GM18861 (cell line): ENCODE data around the gene TFDP1.
"Not testable (repeated sequence)": the region's sequence is repeated elsewhere in the genome, so short reads cannot be mapped to it uniquely, and the experiment has no call there.

Experiments
- ATAC-seq: cut with Tn5 transposase; IDR thresholded peaks from one replicate; pipeline ENCODE4 v1.9.1; 2021; ENCODE audit not compliant: unreplicated experiment

Gene TFDP1

DNA sequence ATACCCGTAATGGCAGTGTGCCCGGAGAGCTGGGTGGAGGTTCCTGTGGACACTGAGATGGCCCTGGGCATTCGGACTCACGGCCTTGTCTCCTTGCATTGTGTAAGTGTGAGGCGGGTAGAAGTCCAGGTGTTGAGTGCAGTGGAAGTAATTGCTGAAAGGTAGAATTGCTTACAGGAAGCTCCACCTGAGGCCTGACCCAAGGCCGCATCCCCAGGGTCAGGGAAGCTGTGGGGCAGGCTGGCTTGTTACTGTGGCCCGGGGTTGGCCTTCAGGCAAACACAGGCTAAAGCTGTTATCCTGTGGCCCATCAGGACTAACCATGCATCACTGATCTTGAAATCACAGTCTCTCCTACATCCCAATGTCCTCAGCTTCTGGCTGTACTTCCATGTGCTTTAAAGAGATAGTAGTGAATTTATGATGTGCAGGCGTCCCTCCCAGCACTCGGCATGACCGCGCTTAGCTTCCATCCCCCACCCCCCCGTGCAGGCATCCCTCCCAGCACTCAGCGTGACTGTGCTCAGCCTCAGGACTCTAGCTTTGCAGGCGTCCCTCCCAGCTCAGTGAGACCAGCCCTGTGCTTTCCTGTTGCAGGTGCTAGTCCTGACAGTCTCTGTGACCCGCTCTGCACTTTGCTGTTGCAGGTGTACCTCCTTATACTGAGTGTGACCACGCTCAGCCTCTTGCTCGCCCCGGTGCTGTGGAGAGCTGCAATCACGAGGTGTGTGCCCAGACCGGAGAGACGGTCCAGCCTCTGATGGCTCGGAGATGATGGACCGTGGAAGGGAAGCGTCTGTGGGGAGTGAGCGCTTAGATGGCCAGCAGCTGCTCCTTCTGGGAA is 35.6 kb upstream of the TFDP1 start:
- ATAC-seq: no peak

DNA sequence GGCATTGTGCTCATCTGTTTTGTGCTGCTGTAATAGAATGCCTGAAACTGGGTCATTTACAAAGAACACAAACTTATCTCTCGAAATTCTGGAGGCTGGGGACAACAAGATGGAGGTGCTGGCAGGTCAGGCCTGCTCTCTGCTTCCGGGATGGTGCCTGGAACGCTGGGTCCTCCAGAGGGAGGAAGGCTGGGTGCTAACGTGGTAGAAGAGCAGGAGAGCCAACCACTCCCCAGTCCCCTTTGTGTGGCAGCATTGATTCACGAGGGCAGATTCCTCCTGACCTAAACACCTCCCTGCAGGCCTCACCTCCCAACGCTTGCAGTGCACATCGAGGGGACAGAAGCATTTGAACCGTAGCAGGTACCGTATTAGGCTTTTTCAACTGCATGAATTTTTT is 34.1 kb upstream of the TFDP1 start:
- ATAC-seq: no peak

DNA sequence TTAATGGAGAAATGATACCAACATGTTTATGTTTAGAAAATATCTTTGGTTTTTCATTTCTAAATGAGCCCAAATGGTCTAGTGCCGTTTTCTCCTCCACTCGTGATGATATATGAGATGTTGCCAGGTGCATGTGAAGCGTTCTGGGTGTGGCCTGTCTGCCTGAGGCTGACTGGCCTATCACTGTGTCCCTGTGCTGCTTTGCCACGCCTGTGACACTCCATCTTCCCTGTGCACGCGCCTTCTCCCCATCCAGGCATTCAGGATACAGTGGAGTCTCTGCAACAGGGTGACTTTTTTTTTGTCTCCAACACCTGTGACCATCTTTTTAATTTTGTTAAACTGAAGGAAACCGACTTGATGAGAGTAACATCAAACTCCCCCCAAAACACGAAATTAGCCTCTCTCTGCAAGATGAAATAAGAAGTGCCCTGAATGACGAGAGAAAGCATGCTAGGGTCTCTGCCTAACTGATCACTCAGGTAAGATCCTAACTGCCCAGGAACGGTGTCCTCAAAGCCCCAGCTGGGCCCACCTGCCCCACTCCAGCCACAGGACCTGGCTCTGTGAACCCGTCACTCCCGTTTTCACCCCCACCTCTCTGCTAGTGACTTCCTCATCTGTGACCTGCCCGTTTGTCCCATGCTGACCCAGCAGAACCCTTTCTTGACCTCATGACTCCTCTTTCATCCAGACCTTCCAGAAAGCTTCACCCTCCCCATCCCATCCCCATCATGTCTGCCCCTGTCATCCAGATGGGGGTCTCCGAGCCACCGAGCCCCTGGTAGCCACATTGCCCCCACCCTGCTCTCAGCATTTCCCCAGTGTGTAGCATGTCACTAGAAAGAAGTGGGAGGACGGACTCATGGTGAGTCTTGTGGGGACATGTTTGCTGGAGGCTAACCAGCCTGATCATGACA is 33.2 kb upstream of the TFDP1 start:
- no peak for ATAC-seq

DNA sequence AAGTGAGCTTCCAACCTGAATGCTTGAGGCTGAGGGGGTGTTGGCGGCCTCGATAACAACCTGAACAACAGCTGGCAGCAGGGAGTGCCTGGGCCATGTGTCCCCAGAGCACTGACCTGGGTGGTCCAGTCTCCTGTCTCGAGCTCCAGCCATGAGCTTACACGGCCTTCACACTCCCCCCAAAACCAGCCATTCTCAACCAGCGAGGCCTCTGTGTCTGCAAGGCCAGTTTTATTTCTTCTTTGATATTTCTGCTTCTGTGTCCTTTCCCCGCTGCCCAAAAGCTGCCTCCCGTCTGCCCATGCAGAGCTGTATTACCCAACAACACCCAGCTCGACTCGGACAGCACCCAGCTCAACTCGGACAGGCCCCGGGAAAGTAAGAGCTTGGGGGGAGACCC is 32.5 kb upstream of the TFDP1 start:
- ATAC-seq: no peak

DNA sequence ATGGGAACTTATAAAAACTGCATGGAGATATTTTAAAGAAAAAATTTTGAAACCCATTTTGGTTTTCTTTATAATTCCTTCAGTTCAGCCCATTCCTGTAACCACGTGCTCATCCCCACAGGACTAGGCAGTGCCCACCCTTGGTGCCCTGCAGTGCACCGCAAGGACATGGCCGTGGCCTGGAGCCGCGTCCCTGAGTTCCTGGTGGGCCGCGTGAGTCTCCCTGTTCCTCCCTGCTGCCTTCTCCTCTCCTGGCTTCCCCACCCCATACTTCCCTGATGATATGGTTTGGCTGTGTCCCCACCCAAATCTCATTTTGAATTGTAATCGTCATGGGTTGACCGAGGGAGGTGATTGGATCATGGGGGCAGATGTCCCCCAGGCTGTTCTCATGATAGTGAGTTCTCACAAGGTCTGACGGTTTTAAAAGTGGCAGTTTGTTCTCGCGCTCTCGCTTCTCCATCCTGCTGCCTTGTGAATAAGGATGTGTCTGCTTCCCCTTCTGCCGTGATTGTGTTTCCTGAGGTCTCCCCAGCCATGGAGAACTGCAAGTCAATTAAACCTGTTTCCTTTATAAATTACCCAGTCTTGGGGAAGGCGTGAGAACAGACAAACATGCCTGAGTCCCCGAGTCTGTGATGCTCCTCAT is 31.6 kb upstream of the TFDP1 start:
- no peak for ATAC-seq

DNA sequence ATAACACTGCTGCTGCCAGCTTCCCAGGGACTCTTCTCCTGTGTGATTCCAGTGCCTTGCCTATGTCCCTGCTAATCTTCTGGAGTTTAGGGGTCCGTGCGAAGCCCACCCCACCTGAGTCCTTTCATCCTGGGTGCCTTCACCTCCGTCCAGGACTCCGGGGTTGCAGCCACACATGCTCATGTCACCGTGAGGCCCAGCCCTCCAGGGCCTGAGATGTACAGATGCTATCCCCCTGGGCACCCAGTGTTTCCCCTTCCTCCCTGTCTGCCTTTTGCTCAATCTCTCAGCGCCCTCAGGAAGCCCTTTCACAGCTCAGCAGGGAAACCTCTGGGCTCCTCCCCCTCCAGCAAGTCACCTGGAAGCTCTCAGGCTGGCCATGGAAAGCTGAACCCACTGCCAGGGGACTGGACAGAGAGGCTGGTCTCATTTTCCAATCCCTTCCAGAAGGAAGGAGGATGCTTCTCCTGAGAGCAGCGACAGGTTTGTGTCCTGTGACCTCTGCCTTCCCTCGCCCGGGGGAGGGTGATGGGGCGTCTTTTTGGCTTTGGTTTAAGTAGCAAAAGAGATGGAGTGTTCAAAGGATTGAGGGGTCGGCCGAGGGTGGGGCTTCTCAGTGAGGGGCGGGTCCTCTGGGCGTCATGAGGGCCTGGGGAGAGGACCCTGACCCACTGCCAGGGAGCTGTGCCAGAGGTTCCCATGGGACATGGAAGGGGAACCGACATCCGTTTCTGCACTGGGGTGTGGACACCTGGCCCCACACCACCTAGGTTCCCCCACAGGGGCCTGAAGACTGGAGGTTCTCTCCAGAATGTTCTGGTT is 30.8 kb upstream of the TFDP1 start:
- ATAC-seq: no peak

DNA sequence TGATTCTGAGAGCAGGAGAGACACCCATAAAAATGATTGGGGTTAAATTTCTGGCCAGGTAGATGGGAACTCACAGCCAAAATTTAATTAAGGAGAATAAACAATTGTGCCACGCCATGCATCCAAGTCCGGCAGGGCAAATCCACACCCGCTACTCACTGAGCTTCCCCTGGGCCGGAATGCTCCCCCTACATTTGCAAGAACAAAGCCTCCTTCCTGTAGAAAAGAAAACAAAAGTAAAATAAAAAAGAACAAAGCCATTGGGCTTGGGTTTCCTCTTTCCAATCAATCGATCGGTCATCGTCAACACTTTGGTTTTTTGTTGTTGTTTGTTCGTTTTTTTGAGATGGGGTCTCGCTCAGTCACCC is 30.2 kb upstream of the TFDP1 start:
- no peak for ATAC-seq

DNA sequence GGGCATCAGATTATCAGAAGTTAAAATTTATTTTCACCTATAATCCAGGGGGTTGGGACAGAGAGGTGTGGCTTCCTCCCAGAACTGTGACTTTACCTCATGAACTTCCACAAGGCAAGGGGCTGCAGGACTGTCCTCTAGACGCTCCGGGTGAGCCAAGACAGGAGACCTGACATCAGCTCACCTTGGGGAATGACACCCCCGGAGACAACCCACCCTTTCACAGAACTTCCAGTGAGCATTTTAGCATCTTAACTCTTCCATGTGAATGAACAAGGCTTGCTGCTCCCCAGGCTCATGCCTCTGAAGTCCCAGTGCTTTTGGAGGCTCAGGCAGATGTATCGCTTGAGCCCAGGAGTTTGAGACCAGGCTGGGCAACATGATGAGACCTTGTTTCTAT is 29.4 kb upstream of the TFDP1 start:
- ATAC-seq: no peak

DNA sequence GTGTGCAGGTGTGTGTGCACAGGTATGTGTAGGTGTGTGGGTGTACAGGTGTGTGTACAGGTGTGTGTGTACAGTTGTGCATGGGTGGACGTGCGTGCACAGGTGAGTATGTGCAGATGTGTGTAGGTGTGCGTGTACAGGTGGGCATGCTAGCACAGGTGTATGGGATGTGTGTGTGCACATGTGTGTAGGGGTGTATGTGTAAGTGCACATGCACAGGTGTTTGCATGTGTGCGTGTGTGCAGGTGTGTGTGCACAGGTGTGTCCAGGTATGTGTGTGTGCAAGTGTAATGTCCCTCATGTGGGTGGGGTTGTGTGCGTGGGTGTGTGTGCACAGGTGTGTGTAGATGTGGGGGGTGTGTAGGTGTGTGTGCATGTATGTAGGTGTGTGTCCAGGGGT is 27.5 kb upstream of the TFDP1 start:
- no peak for ATAC-seq

DNA sequence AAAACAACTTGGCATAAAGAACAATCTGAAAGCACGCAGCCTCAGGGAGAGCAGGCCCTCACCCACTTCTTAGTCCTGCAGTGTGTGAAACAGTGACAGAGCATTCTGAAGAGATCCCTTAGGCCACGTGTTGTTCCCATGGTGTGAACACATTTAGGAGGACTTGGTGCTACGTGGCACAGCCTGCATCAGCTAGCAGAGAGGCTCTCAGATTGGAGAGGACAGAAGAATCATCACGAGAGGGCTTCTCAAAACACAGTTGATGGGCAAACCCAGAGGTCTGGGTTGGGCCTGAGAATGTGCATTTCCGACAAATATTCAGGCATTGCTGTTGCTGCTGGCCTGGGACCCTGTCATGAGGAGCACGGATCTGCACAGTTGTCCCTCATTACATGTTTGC is 26.1 kb upstream of the TFDP1 start:
- no peak for ATAC-seq

DNA sequence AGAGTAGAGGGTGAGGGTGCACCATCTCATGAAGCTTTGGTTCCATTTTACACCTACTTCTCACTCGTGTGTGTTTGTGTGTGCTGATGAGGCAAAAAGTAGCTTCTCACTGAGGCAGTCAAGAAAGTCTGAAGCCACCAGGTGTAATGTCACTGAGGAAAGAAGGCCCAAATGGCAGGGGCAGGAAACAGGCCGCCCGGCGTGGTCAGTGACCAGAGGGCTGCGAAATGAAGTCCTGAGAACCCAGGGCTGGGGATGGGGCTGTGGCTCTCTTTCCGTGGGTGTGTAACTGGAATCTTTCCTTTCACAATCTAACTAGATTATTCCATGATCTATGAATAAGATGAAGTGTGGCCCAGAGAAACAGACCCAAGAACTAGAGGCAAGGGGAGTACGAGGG is 25.5 kb upstream of the TFDP1 start:
- no peak for ATAC-seq

DNA sequence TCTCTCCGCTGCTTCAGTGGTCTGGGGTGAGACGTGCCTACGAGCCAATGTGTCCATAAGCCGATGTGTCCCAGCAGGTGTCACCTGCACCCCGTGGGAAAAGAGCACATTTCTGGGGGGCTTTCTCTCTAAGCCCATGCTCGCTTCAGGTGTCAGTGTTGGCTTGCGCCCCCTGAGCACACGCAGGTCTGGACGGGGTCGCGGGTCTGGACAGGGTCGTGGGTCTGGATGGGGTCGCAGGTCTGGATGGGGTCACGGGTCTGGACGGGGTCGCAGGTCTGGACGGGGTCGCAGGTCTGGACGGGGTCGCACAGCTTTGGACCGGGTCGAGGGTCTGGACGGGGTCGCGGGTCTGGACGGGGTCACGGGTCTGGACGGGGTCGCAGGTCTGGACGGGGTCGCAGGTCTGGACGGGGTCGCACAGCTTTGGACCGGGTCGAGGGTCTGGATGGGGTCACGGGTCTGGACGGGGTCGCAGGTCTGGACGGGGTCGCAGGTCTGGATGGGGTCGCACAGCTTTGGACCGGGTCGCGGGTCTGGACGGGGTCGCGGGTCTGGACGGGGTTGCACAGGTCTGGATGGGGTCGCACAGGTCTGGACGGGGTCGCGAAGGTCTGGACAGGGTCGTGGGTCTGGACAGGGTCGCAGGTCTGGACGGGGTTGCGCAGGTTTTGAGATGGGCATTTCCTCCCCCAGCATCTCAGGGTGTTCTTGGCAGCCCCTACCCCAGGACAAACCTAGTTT is 24.5 kb upstream of the TFDP1 start:
- ATAC-seq: no peak

DNA sequence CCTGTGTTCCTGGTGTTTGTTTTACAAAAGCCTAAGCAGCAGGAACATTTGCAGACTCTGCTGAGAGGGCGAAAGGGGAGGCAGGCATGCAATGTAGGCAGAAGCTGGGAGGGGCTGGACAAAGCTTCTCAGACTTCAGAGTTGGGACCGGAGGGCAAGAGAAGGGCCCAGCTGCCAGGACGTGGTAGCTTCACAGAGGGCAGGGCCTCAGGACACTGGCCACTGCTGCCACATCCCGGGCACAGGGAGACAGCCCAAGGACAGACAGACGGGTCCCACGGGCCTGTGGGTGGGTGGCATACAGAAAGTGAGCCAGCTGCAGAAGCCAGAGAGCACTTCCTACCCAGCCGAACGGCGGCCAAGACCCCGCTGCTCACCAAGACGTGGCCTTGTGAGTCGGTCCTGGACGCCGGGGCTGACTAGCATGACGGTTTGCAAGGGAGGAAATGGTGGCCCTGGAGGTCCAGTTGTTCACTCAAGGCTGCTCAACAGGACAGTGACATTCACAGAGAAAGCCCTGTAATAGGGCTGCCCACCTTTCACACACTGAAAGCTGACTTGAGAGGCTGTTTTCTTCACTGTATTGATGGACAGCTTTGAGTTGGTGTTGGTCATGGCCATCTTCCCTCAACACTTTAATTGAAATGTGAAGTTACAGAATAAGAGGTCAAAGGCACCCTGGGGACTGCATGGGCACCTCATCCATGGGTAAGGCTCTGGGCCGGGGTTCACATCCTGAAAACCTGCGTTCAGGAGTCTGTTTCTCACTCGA is 23.7 kb upstream of the TFDP1 start:
- ATAC-seq: no peak

DNA sequence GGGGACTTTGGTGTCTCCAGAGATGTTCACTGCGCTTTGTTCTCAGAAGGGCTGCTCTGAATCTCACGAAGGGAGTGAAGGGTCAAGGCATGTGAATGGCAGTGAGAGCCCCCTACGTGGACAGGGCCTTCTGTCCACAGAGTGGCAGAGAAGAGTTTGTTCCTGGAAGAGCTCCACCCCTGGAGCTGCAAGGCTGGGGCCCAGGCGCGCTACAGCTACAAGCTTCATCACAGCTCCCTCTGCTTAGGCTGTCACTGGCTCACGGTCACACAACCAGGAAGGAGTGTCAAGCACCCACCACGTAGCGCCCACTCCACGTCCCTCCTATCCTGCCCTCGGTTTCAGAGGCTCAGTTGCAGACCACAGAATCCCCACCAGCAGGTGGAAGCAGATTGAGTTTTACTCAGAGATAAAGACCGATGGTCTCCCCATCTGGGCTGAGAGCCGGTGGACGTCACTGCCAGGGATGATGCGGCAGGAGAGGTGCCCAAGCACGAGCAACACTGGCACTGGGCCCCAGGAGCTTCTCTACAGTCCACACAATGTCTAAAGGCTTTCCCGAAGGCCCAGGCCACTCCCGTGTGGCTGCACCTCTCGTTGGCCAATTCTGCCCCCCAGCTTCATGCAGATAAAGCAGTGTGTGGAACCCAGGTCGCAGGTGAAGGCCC is 23.0 kb upstream of the TFDP1 start:
- ATAC-seq: no peak

DNA sequence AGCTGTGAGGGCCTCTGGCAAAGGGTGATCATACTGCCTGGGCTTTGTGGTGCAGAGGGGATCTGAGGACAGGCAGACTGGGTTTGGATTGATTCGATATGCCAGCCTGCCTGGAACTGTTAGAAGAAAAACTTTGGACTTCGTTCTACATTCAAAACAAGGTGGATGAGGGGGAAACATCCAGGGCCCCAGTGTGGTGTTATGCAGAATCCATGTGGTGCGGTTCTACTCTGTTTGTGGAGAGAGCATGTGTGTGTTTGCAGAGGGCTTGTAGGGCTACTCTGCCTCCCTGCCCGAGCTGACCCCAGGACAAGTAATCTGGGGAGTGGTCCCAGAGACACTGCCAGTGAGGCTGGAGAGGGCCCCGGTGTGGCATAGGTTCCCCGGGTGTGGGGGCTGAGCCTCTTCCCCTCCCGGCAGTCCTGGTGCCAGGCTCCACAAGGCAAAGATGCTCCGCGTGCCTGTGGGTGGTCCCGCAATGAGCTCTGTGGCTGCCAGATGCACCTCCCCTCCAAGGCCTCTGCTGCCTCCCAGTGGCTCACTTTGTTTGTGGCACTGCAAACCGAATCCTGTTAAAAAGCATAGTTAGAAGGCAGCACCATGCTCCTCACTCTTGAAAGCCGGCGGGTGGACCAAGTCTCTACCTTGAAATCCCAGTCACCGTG is 22.3 kb upstream of the TFDP1 start:
- ATAC-seq: no peak

DNA sequence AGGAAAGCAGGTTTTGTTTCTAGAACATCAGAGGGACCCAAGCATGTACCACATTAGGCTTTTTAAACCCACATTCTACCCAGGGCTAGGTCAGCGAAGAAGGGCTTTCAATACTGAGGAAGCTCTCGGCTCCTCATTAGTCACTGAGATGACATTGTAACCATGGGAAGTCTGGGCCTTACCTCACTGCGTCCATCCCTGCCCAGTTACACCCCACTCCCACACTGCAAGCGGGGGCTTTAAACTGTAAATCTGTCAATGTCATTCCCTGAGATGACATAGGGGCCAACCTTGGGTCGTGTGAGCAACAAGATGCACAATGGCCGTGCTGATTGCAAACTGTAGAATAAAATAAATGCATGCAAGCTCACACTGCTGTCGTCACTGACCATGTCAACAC is 21.7 kb upstream of the TFDP1 start:
- ATAC-seq: no peak

DNA sequence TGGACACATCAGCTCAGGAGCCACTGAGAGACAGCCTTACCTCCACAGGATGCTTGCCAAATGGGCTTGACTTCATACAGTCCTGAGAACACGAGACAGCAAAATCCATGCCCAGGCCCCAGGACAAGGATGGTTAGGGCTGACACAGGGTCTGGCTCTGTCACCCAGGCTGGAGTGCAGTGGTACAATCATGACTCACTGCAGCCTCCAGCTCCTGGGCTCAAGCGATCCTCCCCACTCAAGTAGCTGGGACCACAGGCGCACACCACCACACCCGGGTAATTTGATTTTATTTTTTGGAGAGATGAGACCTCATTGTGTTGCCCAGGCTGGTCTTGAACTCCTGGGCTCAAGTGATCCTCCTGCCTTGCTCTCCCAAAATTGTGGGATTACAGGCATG is 21.0 kb upstream of the TFDP1 start:
- ATAC-seq: not testable (repeated sequence)

DNA sequence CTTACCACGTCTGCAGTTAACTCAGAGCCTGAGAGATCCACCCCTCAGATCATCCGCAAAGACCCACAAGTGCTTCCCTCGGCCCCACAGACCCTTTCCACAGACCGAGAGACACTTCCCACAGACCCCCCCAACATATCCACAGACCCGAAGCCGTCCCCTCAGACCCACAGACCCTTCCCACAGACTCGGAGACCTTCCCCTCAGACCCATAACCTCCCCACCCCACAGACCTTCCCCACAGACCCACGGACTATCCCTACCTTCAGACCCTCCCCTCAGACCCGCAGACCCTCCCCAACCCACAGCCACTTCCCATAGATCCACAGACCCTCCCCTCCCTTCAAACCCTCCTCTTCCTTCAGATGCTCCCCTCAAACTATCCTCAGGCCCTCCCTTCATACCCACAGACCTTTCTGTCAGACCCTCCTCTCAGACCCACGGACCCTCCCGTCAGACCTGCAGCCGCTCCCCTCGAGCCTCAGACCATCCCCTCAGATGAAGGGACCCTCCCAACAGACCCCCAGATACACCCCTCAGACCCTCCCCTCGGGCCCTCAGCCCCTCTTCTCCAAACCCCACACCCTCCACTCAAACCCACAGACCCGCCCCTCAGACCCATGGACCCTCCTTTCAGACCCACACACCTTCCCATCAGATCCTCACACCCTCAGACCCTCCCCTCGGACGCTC is 20.1 kb upstream of the TFDP1 start:
- ATAC-seq: no peak
